Loucy (cell line): ENCODE data around the gene IQGAP3.

Experiments
- EZH2phosphoT487 ChIP-seq: fragments of 200-600 bp; IDR thresholded peaks from 2 replicates; pipeline ENCODE4 v1.6.1; 2018; ENCODE audit warnings: antibody characterized with exemption, mild to moderate bottlenecking, moderate library complexity, borderline replicate concordance
- TF ChIP-seq, protein P1 (sequence below): fragments of 200-600 bp; sonication (generic); conservative IDR thresholded peaks from 2 replicates; pipeline ENCODE4 v1.5.1; 2014; ENCODE audit warnings: mild to moderate bottlenecking, antibody characterized with exemption, low read length

DNA sequence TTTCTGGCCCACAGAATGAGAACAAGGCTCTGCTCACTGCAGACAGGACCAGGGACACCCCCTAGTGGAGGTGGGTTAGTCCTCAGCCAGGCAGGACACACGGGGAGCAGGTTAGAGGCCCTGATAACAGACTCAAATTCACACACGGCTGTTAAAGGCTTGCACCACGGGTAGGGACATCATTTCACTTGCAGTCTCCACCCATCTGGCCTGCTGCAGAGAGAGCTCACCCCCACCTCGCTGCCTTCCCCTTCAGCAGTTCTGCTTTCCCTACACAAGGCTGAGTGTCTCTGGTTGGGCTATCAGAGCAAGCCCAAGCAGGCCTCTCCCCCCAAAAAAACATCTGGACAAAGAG lies 92.4 kb downstream of the IQGAP3 start:
- TF ChIP-seq, protein P1, sequence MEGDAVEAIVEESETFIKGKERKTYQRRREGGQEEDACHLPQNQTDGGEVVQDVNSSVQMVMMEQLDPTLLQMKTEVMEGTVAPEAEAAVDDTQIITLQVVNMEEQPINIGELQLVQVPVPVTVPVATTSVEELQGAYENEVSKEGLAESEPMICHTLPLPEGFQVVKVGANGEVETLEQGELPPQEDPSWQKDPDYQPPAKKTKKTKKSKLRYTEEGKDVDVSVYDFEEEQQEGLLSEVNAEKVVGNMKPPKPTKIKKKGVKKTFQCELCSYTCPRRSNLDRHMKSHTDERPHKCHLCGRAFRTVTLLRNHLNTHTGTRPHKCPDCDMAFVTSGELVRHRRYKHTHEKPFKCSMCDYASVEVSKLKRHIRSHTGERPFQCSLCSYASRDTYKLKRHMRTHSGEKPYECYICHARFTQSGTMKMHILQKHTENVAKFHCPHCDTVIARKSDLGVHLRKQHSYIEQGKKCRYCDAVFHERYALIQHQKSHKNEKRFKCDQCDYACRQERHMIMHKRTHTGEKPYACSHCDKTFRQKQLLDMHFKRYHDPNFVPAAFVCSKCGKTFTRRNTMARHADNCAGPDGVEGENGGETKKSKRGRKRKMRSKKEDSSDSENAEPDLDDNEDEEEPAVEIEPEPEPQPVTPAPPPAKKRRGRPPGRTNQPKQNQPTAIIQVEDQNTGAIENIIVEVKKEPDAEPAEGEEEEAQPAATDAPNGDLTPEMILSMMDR, result no peak
- TF ChIP-seq EZH2phosphoT487, result no peak
